Activated CD8-positive, alpha-beta memory T cell treated with anti-CD3 and anti-CD28 coated beads, Interleukin-2, amount 50 U/mL, for 24 hours (primary cell): ENCODE measurements around the gene STK11IP.

Experiments used
- DNase-seq: peaks from one replicate; pipeline ENCODE4 v3.0.0-alpha.2; 2020; ENCODE audit errors: extremely low read depth

The STK11IP gene

GRCh38 chr2:219619235-219619634 lies 21.6 kb downstream of the STK11IP start:
- no peak for DNase-seq

DNA sequence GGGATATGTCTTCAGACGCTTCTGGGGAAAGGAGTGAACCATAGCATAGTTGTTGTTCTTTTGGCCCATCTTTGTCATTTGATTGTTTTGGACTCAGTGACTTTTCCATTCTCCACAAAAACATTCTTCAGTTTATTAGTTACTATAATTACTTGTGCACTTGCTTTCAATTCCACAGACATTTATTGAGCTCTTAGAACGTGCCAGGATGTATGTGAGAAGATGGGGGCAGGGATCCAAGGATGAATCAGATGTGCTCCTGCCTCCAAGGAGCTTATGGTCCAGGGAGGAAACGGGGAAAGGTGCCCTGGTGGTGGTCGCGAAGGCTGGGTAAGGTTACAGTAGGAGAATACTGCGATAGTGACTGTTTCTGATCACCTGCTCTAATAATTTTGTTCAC lies 22.9 kb downstream of the STK11IP start:
- no peak for DNase-seq

DNA sequence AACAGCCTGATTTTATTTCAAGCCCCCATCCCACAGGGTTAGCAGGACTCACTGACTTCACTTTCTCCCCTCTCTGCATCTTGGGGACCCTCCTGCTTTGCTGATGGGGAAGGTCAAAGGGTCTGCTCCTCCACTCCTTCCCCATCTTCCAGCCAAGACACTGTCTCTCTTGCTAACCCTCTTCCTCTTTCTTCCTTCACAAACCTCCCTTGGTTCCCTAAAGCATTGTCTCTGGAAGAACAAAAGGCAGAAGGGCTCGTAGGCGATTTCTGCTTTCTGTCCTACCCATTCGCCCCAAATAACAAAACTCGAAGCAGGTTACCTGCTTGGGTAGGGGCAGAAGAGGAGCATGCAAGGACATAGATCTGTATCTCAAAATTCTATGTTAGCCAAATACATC lies 24.3 kb downstream of the STK11IP start:
- no peak for DNase-seq

DNA sequence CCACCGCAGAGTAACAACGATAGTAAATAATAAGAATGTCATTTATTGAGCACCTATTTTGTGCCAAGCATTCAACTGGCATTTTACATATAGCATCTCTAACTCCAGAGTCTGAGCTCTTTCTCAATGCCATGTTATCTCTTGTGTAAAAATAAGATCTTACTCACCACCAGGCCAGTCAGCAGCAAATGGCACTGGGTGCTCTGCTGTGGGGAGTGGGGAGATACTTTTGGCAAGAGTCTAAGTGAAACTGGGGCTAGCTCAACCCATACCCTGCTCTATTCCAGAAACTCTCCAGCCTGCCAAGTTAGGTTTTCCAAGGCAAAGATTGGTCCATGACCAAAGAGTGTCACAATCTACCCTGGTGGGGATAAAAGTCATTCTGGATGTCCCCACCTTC lies 24.8 kb downstream of the STK11IP start:
- DNase-seq, result no peak

DNA sequence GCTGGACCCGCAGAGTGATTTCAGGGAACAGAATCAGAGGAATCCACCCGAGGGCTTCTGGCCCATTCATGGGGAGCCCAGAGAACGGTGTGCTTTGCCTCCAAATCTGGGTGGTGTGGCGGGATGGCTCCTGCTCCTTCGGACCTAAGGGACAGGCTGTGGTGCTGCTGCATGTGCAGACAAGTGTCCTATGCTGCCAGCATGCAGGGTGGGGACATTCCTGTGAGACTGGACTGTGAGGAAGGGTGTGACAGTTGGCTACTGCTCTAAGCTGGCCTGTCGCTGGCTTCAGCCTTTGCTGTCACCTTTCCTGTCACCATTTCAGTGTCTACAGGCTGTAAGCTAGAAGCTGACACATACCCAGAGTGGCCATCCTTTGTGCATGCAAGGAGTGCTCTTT lies 26.9 kb downstream of the STK11IP start:
- no peak for DNase-seq

DNA sequence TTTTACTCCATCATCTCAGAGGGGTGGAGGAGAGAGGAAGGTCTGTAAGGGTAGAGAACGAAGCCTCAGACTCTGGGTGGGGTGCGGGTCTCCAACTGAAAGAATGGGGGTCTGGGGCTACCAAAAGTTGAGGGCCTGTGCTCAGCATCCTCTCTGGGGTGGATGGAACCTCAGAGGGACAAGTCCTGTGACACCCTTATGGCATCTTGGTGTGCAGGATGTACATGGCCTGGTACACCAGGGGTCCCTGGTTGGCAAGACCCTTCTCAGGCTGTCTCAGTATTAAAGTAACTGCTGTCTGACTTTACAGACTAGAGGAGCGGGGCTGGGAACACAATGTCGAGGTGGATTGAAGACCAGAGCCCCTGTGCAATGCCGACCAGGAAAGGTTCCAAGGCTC lies 27.5 kb downstream of the STK11IP start:
- no peak for DNase-seq

DNA sequence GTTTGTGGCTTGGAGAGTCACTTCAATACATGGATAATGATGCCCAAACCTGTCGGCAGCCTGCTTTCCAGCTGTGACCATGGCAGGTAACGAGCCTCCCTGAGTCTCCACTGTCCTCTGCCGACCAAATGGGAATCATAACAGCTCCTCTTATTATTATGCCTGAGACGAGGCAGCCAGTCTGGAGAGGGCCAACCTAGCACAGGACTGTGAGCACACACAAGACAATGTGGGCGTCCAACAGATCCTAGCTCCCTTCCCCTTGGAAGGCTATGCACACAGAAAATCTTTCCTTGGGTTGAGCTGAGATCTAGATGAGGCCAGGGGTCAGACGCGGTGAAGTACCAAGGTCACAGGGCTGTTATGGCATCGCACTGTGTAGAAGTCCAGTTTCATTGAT lies 28.9 kb downstream of the STK11IP start:
- no peak for DNase-seq

GRCh38 chr2:219627103-219628100 lies 29.7 kb downstream of the STK11IP start, which contains the start of gene SLC4A3:
SLC4A3 (plus strand) TSS chr2:219627630; CDS start chr2:219627993, 363 bp downstream.
- DNase-seq, result no peak

- DNase-seq, result no peak
These were observed 30.8 kb downstream of the STK11IP start for GRCh38 chr2:219628235-219628985.

- DNase-seq, result no peak
These were observed 31.6 kb downstream of the STK11IP start for GRCh38 chr2:219628986-219629901.

- no peak for DNase-seq
These were observed 32.5 kb downstream of the STK11IP start for GRCh38 chr2:219629976-219630695.

- DNase-seq, result no peak
These were observed 33.2 kb downstream of the STK11IP start for GRCh38 chr2:219630770-219631405.

DNA sequence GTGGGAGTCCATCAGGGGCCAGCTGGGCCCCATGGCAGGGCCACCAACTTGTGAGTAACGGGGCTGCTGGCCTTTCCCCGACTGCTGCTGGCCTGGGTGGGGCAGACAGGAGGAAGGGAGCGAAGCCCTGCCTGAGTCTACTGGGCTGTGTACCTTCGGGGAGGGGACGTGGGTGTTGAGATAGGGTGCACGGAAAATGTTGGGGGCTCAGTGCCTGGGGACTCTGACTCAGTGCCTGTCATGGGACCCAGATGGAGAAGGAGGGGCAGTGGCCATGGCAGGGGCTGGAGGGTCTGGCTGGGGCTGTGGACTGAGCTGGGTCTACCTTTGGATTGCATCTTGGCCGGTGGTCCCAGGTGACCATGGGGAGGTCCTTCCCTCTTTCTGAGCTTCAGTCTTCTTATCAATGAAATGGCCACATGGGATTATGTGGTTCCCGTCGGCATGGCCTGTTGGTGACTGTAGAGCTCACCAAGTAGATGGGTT lies 33.8 kb downstream of the STK11IP start:
- DNase-seq, result no peak

- DNase-seq, result no peak
These were observed 34.5 kb downstream of the STK11IP start for GRCh38 chr2:219631904-219632759.

- DNase-seq, result no peak
These were observed 35.1 kb downstream of the STK11IP start for GRCh38 chr2:219632760-219633105.

DNA sequence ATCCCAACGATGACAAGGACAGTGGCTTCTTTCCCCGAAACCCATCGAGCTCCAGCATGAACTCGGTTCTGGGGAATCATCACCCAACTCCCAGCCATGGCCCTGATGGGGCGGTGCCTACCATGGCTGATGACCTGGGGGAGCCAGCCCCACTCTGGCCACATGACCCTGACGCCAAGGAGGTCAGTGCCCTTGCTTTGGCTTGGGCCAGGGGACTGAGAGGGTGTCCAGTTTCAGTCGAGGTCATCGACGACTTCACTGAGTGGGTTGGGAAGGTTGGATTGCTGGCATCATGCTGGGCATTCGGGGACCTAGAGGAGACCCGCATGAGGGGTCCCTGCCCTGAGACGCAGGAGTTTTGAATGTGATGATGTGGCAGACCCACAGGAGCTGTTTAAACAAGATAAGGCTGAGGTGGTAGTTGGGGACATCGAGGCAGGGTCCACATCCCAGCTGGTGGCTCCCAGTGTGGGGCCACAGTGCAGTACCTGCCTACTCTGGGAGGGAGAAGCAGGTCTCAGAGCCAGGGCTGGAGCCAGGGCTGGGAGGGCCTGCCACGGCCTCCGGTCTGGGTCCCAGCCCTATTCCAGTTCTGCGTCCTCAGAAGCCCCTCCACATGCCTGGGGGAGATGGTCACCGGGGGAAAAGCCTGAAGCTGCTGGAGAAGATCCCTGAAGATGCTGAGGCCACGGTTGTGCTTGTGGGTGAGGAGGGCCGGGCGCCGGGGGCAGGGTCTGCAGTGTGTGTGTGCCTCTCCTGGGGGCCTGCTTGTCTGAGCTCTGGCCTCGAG lies 35.8 kb downstream of the STK11IP start:
- DNase-seq, result no peak

DNA sequence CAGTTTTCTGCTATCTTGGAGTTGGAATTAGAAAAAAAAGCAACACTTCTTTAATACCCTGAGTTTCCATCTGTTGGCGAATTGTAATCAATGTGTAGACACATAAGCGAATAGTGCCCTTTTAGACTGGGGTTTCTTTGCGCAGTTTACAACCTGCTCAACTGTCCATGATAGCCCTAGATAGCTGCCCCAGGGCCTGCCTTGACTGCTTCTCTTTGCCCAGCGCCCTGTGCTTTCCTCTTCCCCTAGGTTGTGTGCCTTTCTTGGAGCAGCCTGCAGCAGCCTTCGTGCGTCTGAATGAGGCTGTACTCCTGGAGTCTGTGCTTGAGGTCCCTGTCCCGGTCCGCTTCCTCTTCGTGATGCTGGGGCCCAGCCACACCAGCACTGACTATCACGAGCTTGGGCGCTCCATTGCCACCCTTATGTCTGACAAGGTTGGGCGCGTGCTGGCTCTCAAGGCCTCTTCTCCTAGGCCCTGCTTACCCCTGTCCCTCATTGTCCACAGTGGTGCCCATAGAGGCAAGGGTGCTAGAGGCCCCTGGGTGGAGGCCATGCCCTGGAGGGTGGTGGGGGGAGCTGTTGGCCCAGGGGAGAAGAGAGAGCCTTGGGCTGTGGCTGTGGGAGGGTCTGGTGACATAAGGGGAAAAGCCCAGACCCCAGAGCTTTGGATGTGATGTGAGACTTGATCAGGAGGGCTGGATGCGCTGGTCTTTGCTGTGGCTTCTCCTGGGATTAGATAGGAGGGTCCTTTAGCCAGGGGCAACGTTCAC lies 36.7 kb downstream of the STK11IP start:
- DNase-seq, result no peak
